Astrocyte of the spinal cord (primary cell): ENCODE measurements around the gene PFKFB3.
"Not testable (repeated sequence)": the region's sequence is repeated elsewhere in the genome, so short reads cannot be mapped to it uniquely, and the experiment has no call there.

ENCODE experiments used
- DNase-seq: peaks from one replicate; pipeline ENCODE4 v3.0.0; 2011; ENCODE audit warnings: low read depth, low spot score
- H3K4me3 ChIP-seq: 2 replicates; pipeline ENCODE4 v1.5.1; 2011; ENCODE audit warnings: low read depth, mild to moderate bottlenecking, low read length, moderate library complexity
- CTCF ChIP-seq: IDR thresholded peaks from 2 replicates; pipeline ENCODE4 v1.5.1; 2012; ENCODE audit warnings: low read depth, mild to moderate bottlenecking, low read length, inconsistent platforms
- in situ Hi-C: cut with HindIII; loops from 2 replicates; pipeline ENCODE4 v1.10.0; 2017; ENCODE audit warnings: low sequenced_read_pairs

PFKFB3 gene

GRCh38 chr10:6163364-6164270 is 39.1 kb upstream of the PFKFB3 start:
- H3K4me3 ChIP-seq, result peak overlapping the region; percentile 57
- no peak for TF ChIP-seq CTCF
- in situ Hi-C loops, result no loop called here
- peak; percentile 84 for DNase-seq

GRCh38 chr10:6164271-6165095 is 38.2 kb upstream of the PFKFB3 start:
- H3K4me3 ChIP-seq, result peak overlapping the region; percentile 57
- TF ChIP-seq CTCF, result no peak
- in situ Hi-C loops, result no loop called here
- DNase-seq, result no peak

GRCh38 chr10:6165221-6165725 is 37.5 kb upstream of the PFKFB3 start:
- no peak overlapping the region for H3K4me3 ChIP-seq
- DNase-seq, result no peak
- TF ChIP-seq CTCF, result no peak
- in situ Hi-C loops, result no loop called here

GRCh38 chr10:6165933-6166332 is 36.8 kb upstream of the PFKFB3 start:
- DNase-seq, H3K4me3 ChIP-seq, in situ Hi-C loops: not testable (repeated sequence)

- H3K4me3 ChIP-seq, result no peak overlapping the region
Measured at GRCh38 chr10:6167456-6167855, 35.3 kb upstream of the PFKFB3 start.

GRCh38 chr10:6168084-6168483 is 34.6 kb upstream of the PFKFB3 start:
- in situ Hi-C loops, result no loop called here
- no peak for DNase-seq
- H3K4me3 ChIP-seq, result no peak overlapping the region
- TF ChIP-seq CTCF, result no peak

More at GRCh38 chr10:6167456-6167855, 35.3 kb upstream of the PFKFB3 start:
- no peak for DNase-seq
- in situ Hi-C loops, result no loop called here
- TF ChIP-seq CTCF, result no peak

- no peak for DNase-seq
- TF ChIP-seq CTCF, result no peak
- H3K4me3 ChIP-seq, result no peak overlapping the region
- in situ Hi-C loops, result no loop called here
Measured at GRCh38 chr10:6170638-6171037, 32.1 kb upstream of the PFKFB3 start.
